ENCODE data around the gene HK1. TPM values are rescaled to one million over a fixed set of nuclear protein-coding genes. Genes with fewer than 3 reads are reported as not detected.

Gene HK1
- total RNA-seq, 2 donors from 2014 or later, result 38.0 to 78.8 TPM

- no peak overlapping the region for H3K9ac ChIP-seq (ENCODE audit: extremely low read depth, low read length, poor library complexity, severe bottlenecking)
- H3K4me3 Mint-ChIP-seq, result no peak overlapping the region
- H3K27ac Mint-ChIP-seq, result no peak overlapping the region
- no peaks in the 10 kb centered on the region for H3K9me3 ChIP-seq (ENCODE audit: control insufficient read depth, low read length)
- DNase-seq, result no peak
- H3K27ac ChIP-seq (ENCODE audit: low read depth, low read length), result no peak overlapping the region
- H3K4me1 ChIP-seq (ENCODE audit: control insufficient read depth, insufficient read depth, low read length), result no peaks in the 10 kb centered on the region
- H3K9me3 Mint-ChIP-seq, result no peaks in the 10 kb centered on the region
- no peak overlapping the region for H3K4me3 ChIP-seq (ENCODE audit: low read length)
- no peaks in the 10 kb centered on the region for H3K4me1 Mint-ChIP-seq
- H3K27me3 ChIP-seq (ENCODE audit: control insufficient read depth, insufficient read depth, low read length, poor library complexity, severe bottlenecking), result no peaks in the 10 kb centered on the region
- TF ChIP-seq, protein P1, sequence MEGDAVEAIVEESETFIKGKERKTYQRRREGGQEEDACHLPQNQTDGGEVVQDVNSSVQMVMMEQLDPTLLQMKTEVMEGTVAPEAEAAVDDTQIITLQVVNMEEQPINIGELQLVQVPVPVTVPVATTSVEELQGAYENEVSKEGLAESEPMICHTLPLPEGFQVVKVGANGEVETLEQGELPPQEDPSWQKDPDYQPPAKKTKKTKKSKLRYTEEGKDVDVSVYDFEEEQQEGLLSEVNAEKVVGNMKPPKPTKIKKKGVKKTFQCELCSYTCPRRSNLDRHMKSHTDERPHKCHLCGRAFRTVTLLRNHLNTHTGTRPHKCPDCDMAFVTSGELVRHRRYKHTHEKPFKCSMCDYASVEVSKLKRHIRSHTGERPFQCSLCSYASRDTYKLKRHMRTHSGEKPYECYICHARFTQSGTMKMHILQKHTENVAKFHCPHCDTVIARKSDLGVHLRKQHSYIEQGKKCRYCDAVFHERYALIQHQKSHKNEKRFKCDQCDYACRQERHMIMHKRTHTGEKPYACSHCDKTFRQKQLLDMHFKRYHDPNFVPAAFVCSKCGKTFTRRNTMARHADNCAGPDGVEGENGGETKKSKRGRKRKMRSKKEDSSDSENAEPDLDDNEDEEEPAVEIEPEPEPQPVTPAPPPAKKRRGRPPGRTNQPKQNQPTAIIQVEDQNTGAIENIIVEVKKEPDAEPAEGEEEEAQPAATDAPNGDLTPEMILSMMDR (conservative IDR thresholded peaks at IDR 0.05), result no peak
- H3K36me3 ChIP-seq (ENCODE audit: control insufficient read depth, insufficient read depth, low read length), result no peaks in the 10 kb centered on the region
- H3K36me3 Mint-ChIP-seq (ENCODE audit: low read depth), result no peaks in the 10 kb centered on the region
- WGBS, 2 experiments (ENCODE audit: insufficient coverage in 1 of 2, insufficient read length in 1 of 2), result 90 to 92% methylated on average over 2 to 3 of the region's 3 CpGs
- H3K27me3 Mint-ChIP-seq (ENCODE audit: insufficient read depth), result peaks cover 4% of the 10 kb centered on the region
These were observed 134.0 kb downstream of the HK1 start for GRCh38 chr10:69412232-69412790.

GRCh38 chr10:69413221-69413865, 135.0 kb downstream of the HK1 start:
- H3K9ac ChIP-seq (ENCODE audit: extremely low read depth, low read length, poor library complexity, severe bottlenecking), result no peak overlapping the region
- Mint-ChIP-seq H3K27me3 (ENCODE audit: insufficient read depth) (peaks cover 6% of the 10 kb centered on the region), H3K9me3 (no peaks in the 10 kb centered on the region), H3K4me3 (no peak overlapping the region), H3K4me1 (peaks cover 7% of the 10 kb centered on the region), H3K27ac (no peak overlapping the region), H3K36me3 (ENCODE audit: low read depth) (no peaks in the 10 kb centered on the region)
- H3K36me3 ChIP-seq (ENCODE audit: control insufficient read depth, insufficient read depth, low read length), result no peaks in the 10 kb centered on the region
- TF ChIP-seq, protein P1 (conservative IDR thresholded peaks at IDR 0.05), result peak; percentile 82
- H3K27ac ChIP-seq (ENCODE audit: low read depth, low read length), result no peak overlapping the region
- H3K4me1 ChIP-seq (ENCODE audit: control insufficient read depth, insufficient read depth, low read length), result no peaks in the 10 kb centered on the region
- WGBS, 2 experiments (ENCODE audit: insufficient coverage in 1 of 2, insufficient read length in 1 of 2), result 6 to 8% methylated on average over 4 to 13 of the region's 13 CpGs
- DNase-seq, result peak; percentile 92
- no peaks in the 10 kb centered on the region for H3K9me3 ChIP-seq (ENCODE audit: control insufficient read depth, low read length)
- H3K4me3 ChIP-seq (ENCODE audit: low read length), result no peak overlapping the region
- no peaks in the 10 kb centered on the region for H3K27me3 ChIP-seq (ENCODE audit: control insufficient read depth, insufficient read depth, low read length, poor library complexity, severe bottlenecking)

- DNase-seq, result no peak
- Histone ChIP-seq H3K4me1 (ENCODE audit: control insufficient read depth, insufficient read depth, low read length) (no peaks in the 10 kb centered on the region), H3K9ac (ENCODE audit: extremely low read depth, low read length, poor library complexity, severe bottlenecking) (no peak overlapping the region), H3K27me3 (ENCODE audit: control insufficient read depth, insufficient read depth, low read length, poor library complexity, severe bottlenecking) (no peaks in the 10 kb centered on the region), H3K36me3 (ENCODE audit: control insufficient read depth, insufficient read depth, low read length) (no peaks in the 10 kb centered on the region), H3K4me3 (ENCODE audit: low read length) (no peak overlapping the region), H3K27ac (ENCODE audit: low read depth, low read length) (no peak overlapping the region), H3K9me3 (ENCODE audit: control insufficient read depth, low read length) (no peaks in the 10 kb centered on the region)
- Mint-ChIP-seq H3K27ac (no peak overlapping the region), H3K4me3 (no peak overlapping the region), H3K9me3 (no peaks in the 10 kb centered on the region), H3K36me3 (ENCODE audit: low read depth) (no peaks in the 10 kb centered on the region), H3K4me1 (peaks cover 9% of the 10 kb centered on the region), H3K27me3 (ENCODE audit: insufficient read depth) (peaks cover 6% of the 10 kb centered on the region)
- WGBS, 2 experiments (ENCODE audit: insufficient coverage in 1 of 2, insufficient read length in 1 of 2), result 92 to 95% methylated on average over 13 to 20 of the region's 20 CpGs
- TF ChIP-seq, protein P1 (conservative IDR thresholded peaks at IDR 0.05), result no peak
These were observed 136.0 kb downstream of the HK1 start for GRCh38 chr10:69414036-69415018.
